Dedifferentiated amniotic fluid mesenchymal stem cell (primary cell): Measurements from ENCODE around the gene TBC1D5.
"Not testable (repeated sequence)": the region's sequence is repeated elsewhere in the genome, so short reads cannot be mapped to it uniquely, and the experiment has no call there.

Source experiments
- DNase-seq: peaks from one replicate; pipeline ENCODE4 v3.0.0-alpha.2; 2016; ENCODE audit errors: extremely low spot score

Gene TBC1D5

GRCh38 chr3:17412950-17413530, 329.4 kb downstream of the TBC1D5 start:
- DNase-seq, result peak; percentile 67

GRCh38 chr3:17411157-17411877, 331.1 kb downstream of the TBC1D5 start:
- no peak for DNase-seq

GRCh38 chr3:17407576-17407975, 334.9 kb downstream of the TBC1D5 start:
- no peak for DNase-seq

GRCh38 chr3:17404548-17404947, 337.9 kb downstream of the TBC1D5 start:
- DNase-seq, result no peak

- DNase-seq, result no peak
These were observed 340.0 kb downstream of the TBC1D5 start for GRCh38 chr3:17402442-17402841.

GRCh38 chr3:17401912-17402311, 340.5 kb downstream of the TBC1D5 start:
- no peak for DNase-seq

- DNase-seq, result no peak
These were observed 342.8 kb downstream of the TBC1D5 start for GRCh38 chr3:17399586-17399985.

GRCh38 chr3:17398959-17399551, 343.4 kb downstream of the TBC1D5 start:
- DNase-seq, result no peak

- no peak for DNase-seq
These were observed 346.4 kb downstream of the TBC1D5 start for GRCh38 chr3:17396036-17396435.

- DNase-seq, result no peak
These were observed 347.8 kb downstream of the TBC1D5 start for GRCh38 chr3:17394541-17395155.

GRCh38 chr3:17392516-17392915, 349.9 kb downstream of the TBC1D5 start:
- not testable (repeated sequence) for DNase-seq

GRCh38 chr3:17390785-17391184, 351.6 kb downstream of the TBC1D5 start:
- DNase-seq, result no peak

GRCh38 chr3:17387108-17387507, 355.3 kb downstream of the TBC1D5 start:
- DNase-seq, result no peak

- no peak for DNase-seq
These were observed 356.0 kb downstream of the TBC1D5 start for GRCh38 chr3:17386432-17386831.

GRCh38 chr3:17384567-17385296, 357.7 kb downstream of the TBC1D5 start:
- DNase-seq, result no peak

GRCh38 chr3:17373304-17373703, 369.1 kb downstream of the TBC1D5 start:
- DNase-seq, result no peak

GRCh38 chr3:17372362-17373210, 369.8 kb downstream of the TBC1D5 start:
- DNase-seq, result peak; percentile 29

- no peak for DNase-seq
These were observed 372.5 kb downstream of the TBC1D5 start for GRCh38 chr3:17369973-17370372.

- peak; percentile 32 for DNase-seq
These were observed 375.3 kb downstream of the TBC1D5 start for GRCh38 chr3:17367171-17367570.

- no peak for DNase-seq
These were observed 381.4 kb downstream of the TBC1D5 start for GRCh38 chr3:17360991-17361390.

GRCh38 chr3:17359911-17360310, 382.5 kb downstream of the TBC1D5 start:
- DNase-seq, result no peak
